Esophagus muscularis mucosa (tissue), 4 donors: Measurements from ENCODE around the gene RNF183. TPM values are rescaled to one million over a fixed set of nuclear protein-coding genes. Genes with fewer than 3 reads are reported as not detected.

Experiments used
- DNase-seq: peaks from one replicate; pipeline ENCODE4 v3.0.0-alpha.2; 2017; ENCODE audit errors: extremely low spot score
- H3K27ac ChIP-seq, 4 donors: fragments of 200-600 bp; sonication (generic); replicated peaks in 1 of 4; 1 replicate in 3 of 4; 2 replicates in 1 of 4; pipeline ENCODE4 v1.5.1; 2016 to 2019; ENCODE audit warnings: mild to moderate bottlenecking in 1 of 4
- H3K27me3 ChIP-seq, 4 donors: fragments of 200-600 bp; sonication (generic); one replicate each; pipeline versions ENCODE4 v1.5.1 to v1.6.0; 2016 to 2019
- H3K36me3 ChIP-seq, 4 donors: fragments of 200-600 bp; sonication (generic); one replicate each; pipeline ENCODE4 v1.5.1; 2016 to 2019
- H3K4me1 ChIP-seq, 4 donors: fragments of 200-600 bp; sonication (generic); one replicate each; pipeline ENCODE4 v1.5.1; 2016 to 2019
- H3K4me3 ChIP-seq, 4 donors: fragments of 200-600 bp; sonication (generic); 1 replicate in 2 of 4; 2 replicates in 2 of 4; pipeline ENCODE4 v1.5.1; 2016 to 2019; ENCODE audit warnings: mild to moderate bottlenecking in 4 of 4, moderate library complexity in 1 of 4
- H3K9me3 ChIP-seq, 4 donors: fragments of 200-600 bp; sonication (generic); 1 replicate in 3 of 4; 2 replicates in 1 of 4; pipeline ENCODE4 v1.5.1; 2016 to 2019
- CTCF ChIP-seq, 3 experiments: fragments of 200-600 bp in 2 of 3; fragments of 450-650 bp in 1 of 3; sonication (generic) in 2 of 3; IDR thresholded peaks; one replicate each; pipeline ENCODE4 v1.5.1; 2017 to 2019; ENCODE audit warnings: antibody characterized with exemption in 3 of 3, mild to moderate bottlenecking in 2 of 3, moderate library complexity in 1 of 3
- EP300 ChIP-seq: sonication (generic); formaldehyde crosslinking; IDR thresholded peaks from one replicate; pipeline ENCODE4 v1.6.1; 2017; ENCODE audit warnings: antibody characterized with exemption
- POLR2A ChIP-seq: fragments of 450-650 bp; IDR thresholded peaks from one replicate; pipeline ENCODE4 v1.6.1; 2017; ENCODE audit warnings: antibody characterized with exemption, moderate library complexity, mild to moderate bottlenecking, low read depth
- POLR2AphosphoS5 ChIP-seq, 2 donors: sonication (generic); formaldehyde crosslinking; IDR thresholded peaks; one replicate each; pipeline ENCODE4 v1.6.1; 2017; ENCODE audit warnings: antibody characterized with exemption in 2 of 2
- WGBS: methylation state at CpG from one replicate; pipeline ENCODE4 v1.1.5; 2018; 5-methylcytosine and 5-hydroxymethylcytosine counted together
- intact Hi-C: fragments of 100-400 bp; cut with DNase I; formaldehyde crosslinking; loops from one replicate; pipeline ENCODE4 v1.15.1; 2023
- total RNA-seq, 4 donors: library from RNA; depleted of rRNA; stranded (reverse); fragments of >200 nt; gene quantifications; one replicate each; pipeline versions ENCODE4 v1.1.0 to v1.2.1, GENCODE V29; 2016

RNF183 gene
- total RNA-seq, 4 donors from 2014 or later = not detected

- intact Hi-C loops = loop anchor here (10.0 kb wide), 1 partner anchor 59 kb away; the partner anchor contains the start of gene ALAD
- H3K4me3 ChIP-seq = no peak overlapping the region
- peaks cover 11 to 34% (median 33%) of the 10 kb centered on the region in 4 donors for H3K4me1 ChIP-seq
- no peak for DNase-seq
- WGBS = 87% methylated on average over 1 of the region's 1 CpG
- no peaks in the 10 kb centered on the region for H3K36me3 ChIP-seq
- no peaks in the 10 kb centered on the region for H3K9me3 ChIP-seq
- H3K27ac ChIP-seq = peak overlapping the region in 1 of 4 donors; percentile 86
- peaks cover 0 to 15% (median 6%) of the 10 kb centered on the region in 4 donors for H3K27me3 ChIP-seq
- TF ChIP-seq CTCF (IDR thresholded peaks at IDR 0.05) = no peak
- TF ChIP-seq POLR2A = no peak
- TF ChIP-seq POLR2AphosphoS5 (IDR thresholded peaks at IDR 0.05) = no peak
- no peak for TF ChIP-seq EP300
Observed at GRCh38 chr9:113345671-113346070, 42.5 kb upstream of the RNF183 start.

- Histone ChIP-seq H3K4me1 (peaks cover 14 to 32% (median 31%) of the 10 kb centered on the region in 4 donors), H3K9me3 (no peaks in the 10 kb centered on the region), H3K36me3 (no peaks in the 10 kb centered on the region), H3K4me3 (no peak overlapping the region), H3K27me3 (peaks cover 0 to 10% (median 3%) of the 10 kb centered on the region in 4 donors), H3K27ac (peak overlapping the region in 1 of 4 donors; percentile 86)
- WGBS = 90% methylated on average over 2 of the region's 2 CpGs
- intact Hi-C loops = loop anchor here (10.0 kb wide), 1 partner anchor 60 kb away; the partner anchor contains the start of gene ALAD
- no peak for DNase-seq
- TF ChIP-seq CTCF (IDR thresholded peaks at IDR 0.05) (no peak), EP300 (no peak), POLR2A (no peak), POLR2AphosphoS5 (IDR thresholded peaks at IDR 0.05) (no peak)
Observed at GRCh38 chr9:113345190-113345589, 42.0 kb upstream of the RNF183 start.

GRCh38 chr9:113343732-113344231 is 40.6 kb upstream of the RNF183 start:
- Histone ChIP-seq H3K27ac (peak overlapping the region; percentile 67 to 86 (median 74)), H3K4me1 (peaks cover 19 to 30% (median 29%) of the 10 kb centered on the region in 4 donors), H3K9me3 (no peaks in the 10 kb centered on the region), H3K27me3 (no peaks in the 10 kb centered on the region), H3K4me3 (no peak overlapping the region), H3K36me3 (no peaks in the 10 kb centered on the region)
- intact Hi-C loops = loop anchor here (5.0 to 10.0 kb wide), 2 partner anchors 34 to 61 kb away; partner anchors contain the start of genes ALAD and HDHD3
- 39% methylated on average over 1 of the region's 1 CpG for WGBS
- DNase-seq = peak; percentile 96
- TF ChIP-seq CTCF (IDR thresholded peaks at IDR 0.05) (no peak), POLR2A (no peak), EP300 (peak; percentile 34), POLR2AphosphoS5 (IDR thresholded peaks at IDR 0.05) (peak; percentile 53 to 54)

- no peaks in the 10 kb centered on the region for H3K36me3 ChIP-seq
- no peaks in the 10 kb centered on the region for H3K27me3 ChIP-seq
- no peak for TF ChIP-seq EP300
- no peak for TF ChIP-seq POLR2A
- no peak for TF ChIP-seq CTCF (IDR thresholded peaks at IDR 0.05)
- TF ChIP-seq POLR2AphosphoS5 (IDR thresholded peaks at IDR 0.05) = no peak
- no peak overlapping the region for H3K4me3 ChIP-seq
- H3K9me3 ChIP-seq = no peaks in the 10 kb centered on the region
- WGBS = 67% methylated on average over 9 of the region's 9 CpGs
- no peak for DNase-seq
- peaks cover 19 to 31% (median 30%) of the 10 kb centered on the region in 4 donors for H3K4me1 ChIP-seq
- H3K27ac ChIP-seq = no peak overlapping the region
- intact Hi-C loops = loop anchor here (2.0 to 10.0 kb wide), 3 partner anchors 35 to 67 kb away; partner anchors contain the start of genes ALAD, CDC26, HDHD3 and PRPF4
Observed at GRCh38 chr9:113341712-113342410, 38.7 kb upstream of the RNF183 start.
